ENCODE results near the gene TTLL7. TPM values are rescaled to one million over a fixed set of nuclear protein-coding genes. Genes with fewer than 3 reads are reported as not detected.

The TTLL7 gene
- total RNA-seq, 3 donors from 2014 or later: 0.05 to 0.57 (median 0.40) TPM

DNA sequence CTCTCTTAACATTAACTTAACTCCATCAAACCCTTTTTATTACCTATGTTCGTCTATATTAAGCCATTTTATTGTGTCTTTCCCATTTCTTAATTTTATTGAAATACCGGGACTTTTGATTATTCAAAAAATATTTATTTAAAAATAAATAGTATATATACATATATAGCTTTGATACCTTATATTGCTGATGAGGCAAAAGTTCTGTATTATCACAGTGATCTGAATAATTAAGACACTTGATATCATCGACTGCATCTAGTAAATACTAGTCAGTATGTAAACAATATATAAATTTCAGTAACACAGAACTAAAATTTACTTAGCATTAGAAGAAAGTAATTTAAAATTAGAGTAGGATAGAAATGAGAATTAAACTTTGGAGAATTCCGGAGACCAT, 22.0 kb downstream of the TTLL7 start:
- DNase-seq: no peak
- Mint-ChIP-seq H3K27me3 (ENCODE audit: low read depth) (no peaks in the 10 kb centered on the region), H3K9me3 (no peaks in the 10 kb centered on the region), H3K4me1 (ENCODE audit: low read depth) (no peaks in the 10 kb centered on the region), H3K36me3 (ENCODE audit: insufficient read depth) (no peaks in the 10 kb centered on the region), H3K4me3 (no peak overlapping the region)
- ATAC-seq: no peak

DNA sequence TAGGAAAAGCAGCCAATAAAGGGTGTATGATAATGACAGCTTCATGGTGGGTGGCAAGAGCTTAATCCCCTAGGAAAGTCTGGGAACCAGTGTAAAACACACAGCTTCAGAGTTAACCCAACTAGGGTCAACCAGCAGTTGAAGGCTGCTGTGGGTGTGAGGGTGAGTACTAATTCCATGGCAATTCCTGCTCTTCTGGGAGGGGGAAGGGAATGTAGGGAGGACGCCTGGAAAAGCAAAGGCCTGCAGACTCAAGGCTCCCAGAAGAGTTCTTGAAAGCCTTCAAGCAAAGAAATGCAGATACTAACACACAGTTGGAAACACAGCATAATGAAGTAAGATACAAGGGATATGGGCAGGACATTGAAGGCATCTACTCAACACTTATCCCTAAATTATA, 28.1 kb downstream of the TTLL7 start:
- no peak overlapping the region for H3K4me3 Mint-ChIP-seq

DNA sequence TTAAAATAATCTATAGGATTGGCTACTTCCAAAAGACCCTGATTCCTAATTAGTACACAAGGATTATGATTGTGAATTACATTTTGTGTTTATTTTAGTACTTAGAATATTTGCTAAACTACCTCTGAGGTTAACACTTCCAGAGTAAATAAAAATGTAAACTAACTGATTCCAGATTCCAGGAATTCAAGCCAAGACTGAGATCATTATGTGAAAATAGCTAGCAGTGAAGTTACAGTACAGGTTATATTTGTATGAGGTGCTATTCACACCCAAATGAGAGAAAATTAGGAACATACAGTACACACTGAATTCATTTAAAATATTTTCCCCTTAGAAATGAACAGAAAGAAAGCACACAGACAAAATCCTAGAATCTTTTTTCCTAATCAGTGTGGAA, 28.8 kb downstream of the TTLL7 start:
- no peak overlapping the region for H3K4me3 Mint-ChIP-seq
- H3K9me3 Mint-ChIP-seq: no peaks in the 10 kb centered on the region
- H3K27me3 Mint-ChIP-seq (ENCODE audit: low read depth): no peaks in the 10 kb centered on the region
- DNase-seq (no peak), ATAC-seq (no peak)
- H3K4me1 Mint-ChIP-seq (ENCODE audit: low read depth): no peaks in the 10 kb centered on the region
- H3K36me3 Mint-ChIP-seq (ENCODE audit: insufficient read depth): no peaks in the 10 kb centered on the region

More for the DNA sequence above, 28.1 kb downstream of the TTLL7 start:
- H3K4me1 Mint-ChIP-seq (ENCODE audit: low read depth): no peaks in the 10 kb centered on the region
- ATAC-seq (no peak), DNase-seq (no peak)
- no peaks in the 10 kb centered on the region for H3K36me3 Mint-ChIP-seq (ENCODE audit: insufficient read depth)
- H3K27me3 Mint-ChIP-seq (ENCODE audit: low read depth): no peaks in the 10 kb centered on the region
- H3K9me3 Mint-ChIP-seq: no peaks in the 10 kb centered on the region

DNA sequence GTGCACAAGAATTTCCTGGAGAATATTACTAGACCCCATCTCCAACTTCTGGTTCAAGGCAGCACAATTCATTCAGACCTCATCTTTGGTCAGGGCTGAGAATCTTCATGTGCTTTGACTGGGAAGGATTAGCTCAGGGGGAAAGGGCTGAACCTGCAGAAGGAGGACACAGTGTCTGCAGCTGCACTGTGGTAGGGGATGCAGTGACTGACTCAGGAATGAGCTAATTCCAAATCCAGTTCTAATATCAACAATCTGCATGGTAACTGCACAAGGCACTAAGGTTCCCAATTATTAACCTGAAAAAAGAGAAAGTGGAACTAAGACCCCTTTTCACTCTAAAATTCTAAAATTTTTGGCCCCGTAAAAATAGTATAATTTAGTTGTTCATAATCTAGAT, 31.6 kb downstream of the TTLL7 start:
- Mint-ChIP-seq H3K4me3 (no peak overlapping the region), H3K27me3 (ENCODE audit: low read depth) (peaks cover 3% of the 10 kb centered on the region), H3K9me3 (no peaks in the 10 kb centered on the region), H3K36me3 (ENCODE audit: insufficient read depth) (no peaks in the 10 kb centered on the region), H3K4me1 (ENCODE audit: low read depth) (no peaks in the 10 kb centered on the region)
- ATAC-seq (no peak), DNase-seq (no peak)

GRCh38 chr1:83964153-83964552, 34.8 kb downstream of the TTLL7 start:
- Mint-ChIP-seq H3K36me3 (ENCODE audit: insufficient read depth) (no peaks in the 10 kb centered on the region), H3K4me1 (ENCODE audit: low read depth) (no peaks in the 10 kb centered on the region), H3K27me3 (ENCODE audit: low read depth) (peaks cover 3% of the 10 kb centered on the region), H3K9me3 (no peaks in the 10 kb centered on the region), H3K4me3 (no peak overlapping the region)
- no peak for ATAC-seq
- no peak for DNase-seq

GRCh38 chr1:83961571-83962295, 37.2 kb downstream of the TTLL7 start:
- no peak for ATAC-seq
- no peaks in the 10 kb centered on the region for H3K9me3 Mint-ChIP-seq

GRCh38 chr1:83960669-83961277, 38.2 kb downstream of the TTLL7 start:
- ATAC-seq (no peak), DNase-seq (no peak)
- Mint-ChIP-seq H3K27me3 (ENCODE audit: low read depth) (peaks cover 3% of the 10 kb centered on the region), H3K9me3 (no peaks in the 10 kb centered on the region), H3K36me3 (ENCODE audit: insufficient read depth) (no peaks in the 10 kb centered on the region), H3K4me3 (no peak overlapping the region), H3K4me1 (ENCODE audit: low read depth) (no peaks in the 10 kb centered on the region)

More at GRCh38 chr1:83961571-83962295, 37.2 kb downstream of the TTLL7 start:
- Mint-ChIP-seq H3K4me1 (ENCODE audit: low read depth) (no peaks in the 10 kb centered on the region), H3K27me3 (ENCODE audit: low read depth) (peaks cover 3% of the 10 kb centered on the region), H3K4me3 (no peak overlapping the region), H3K36me3 (ENCODE audit: insufficient read depth) (no peaks in the 10 kb centered on the region)
- no peak for DNase-seq

DNA sequence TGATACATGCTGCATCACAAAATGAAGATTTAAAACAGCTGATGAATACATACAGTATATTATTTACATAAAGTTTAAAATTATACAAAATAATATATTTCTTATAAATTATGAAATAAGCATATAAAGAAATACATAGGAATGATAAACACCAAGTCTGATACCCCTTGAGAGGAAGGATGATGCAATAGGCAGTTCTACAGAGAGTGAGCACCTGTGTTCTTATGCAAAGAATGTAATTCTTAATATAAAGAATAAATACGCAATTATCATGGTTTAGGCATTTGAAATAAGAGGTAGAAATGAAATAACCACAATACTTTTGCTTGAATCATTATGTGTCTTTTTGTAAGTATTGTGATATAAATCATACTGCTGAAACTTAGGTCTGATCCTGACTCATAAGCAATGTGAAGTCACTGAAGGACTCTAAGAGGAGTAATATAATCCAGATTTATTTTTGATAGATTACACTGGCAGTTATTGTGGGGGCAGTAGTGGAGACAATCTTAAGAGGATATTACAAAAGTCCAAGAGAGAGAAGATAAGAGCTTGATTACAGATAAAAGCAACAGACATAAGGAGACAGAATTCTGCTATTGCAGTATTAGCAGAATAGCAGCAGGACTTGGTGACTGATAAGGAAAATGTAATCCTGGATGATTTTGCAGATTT, 39.0 kb downstream of the TTLL7 start:
- Mint-ChIP-seq H3K36me3 (ENCODE audit: insufficient read depth) (no peaks in the 10 kb centered on the region), H3K27me3 (ENCODE audit: low read depth) (peaks cover 3% of the 10 kb centered on the region), H3K9me3 (no peaks in the 10 kb centered on the region), H3K4me3 (no peak overlapping the region), H3K4me1 (ENCODE audit: low read depth) (no peaks in the 10 kb centered on the region)
- DNase-seq (no peak), ATAC-seq (no peak)

DNA sequence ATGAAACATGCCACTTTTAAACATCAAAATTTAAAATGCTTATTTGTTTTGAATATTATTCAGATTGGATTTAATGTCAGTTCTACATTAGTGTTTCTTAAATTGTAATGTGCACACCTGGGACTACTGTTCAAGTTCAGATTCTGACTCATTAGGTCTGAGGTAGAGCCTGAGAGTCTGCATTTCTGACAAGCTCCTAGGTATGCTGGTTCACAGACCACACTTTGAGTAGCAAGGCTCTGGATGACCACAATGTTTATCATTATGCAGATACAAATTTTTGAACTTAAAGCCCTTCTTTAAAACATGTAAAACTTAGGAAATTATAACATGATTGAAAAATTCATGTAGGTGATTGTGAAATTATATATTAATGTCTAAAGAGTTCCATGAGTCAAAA, 40.2 kb downstream of the TTLL7 start:
- DNase-seq (no peak), ATAC-seq (no peak)
- Mint-ChIP-seq H3K36me3 (ENCODE audit: insufficient read depth) (no peaks in the 10 kb centered on the region), H3K27me3 (ENCODE audit: low read depth) (no peaks in the 10 kb centered on the region), H3K4me3 (no peak overlapping the region), H3K4me1 (ENCODE audit: low read depth) (no peaks in the 10 kb centered on the region), H3K9me3 (no peaks in the 10 kb centered on the region)

- Mint-ChIP-seq H3K4me3 (no peak overlapping the region), H3K4me1 (ENCODE audit: low read depth) (no peaks in the 10 kb centered on the region), H3K9me3 (no peaks in the 10 kb centered on the region), H3K36me3 (ENCODE audit: insufficient read depth) (no peaks in the 10 kb centered on the region), H3K27me3 (ENCODE audit: low read depth) (peaks cover 4% of the 10 kb centered on the region)
- DNase-seq: no peak
- no peak for ATAC-seq
These were observed 44.6 kb downstream of the TTLL7 start for GRCh38 chr1:83954166-83954823.

GRCh38 chr1:83950106-83950661, 48.7 kb downstream of the TTLL7 start:
- H3K9me3 Mint-ChIP-seq: no peaks in the 10 kb centered on the region
- no peaks in the 10 kb centered on the region for H3K4me1 Mint-ChIP-seq (ENCODE audit: low read depth)
- ATAC-seq (no peak), DNase-seq (no peak)
- H3K36me3 Mint-ChIP-seq (ENCODE audit: insufficient read depth): no peaks in the 10 kb centered on the region
- H3K4me3 Mint-ChIP-seq: no peak overlapping the region
- H3K27me3 Mint-ChIP-seq (ENCODE audit: low read depth): peaks cover 6% of the 10 kb centered on the region

DNA sequence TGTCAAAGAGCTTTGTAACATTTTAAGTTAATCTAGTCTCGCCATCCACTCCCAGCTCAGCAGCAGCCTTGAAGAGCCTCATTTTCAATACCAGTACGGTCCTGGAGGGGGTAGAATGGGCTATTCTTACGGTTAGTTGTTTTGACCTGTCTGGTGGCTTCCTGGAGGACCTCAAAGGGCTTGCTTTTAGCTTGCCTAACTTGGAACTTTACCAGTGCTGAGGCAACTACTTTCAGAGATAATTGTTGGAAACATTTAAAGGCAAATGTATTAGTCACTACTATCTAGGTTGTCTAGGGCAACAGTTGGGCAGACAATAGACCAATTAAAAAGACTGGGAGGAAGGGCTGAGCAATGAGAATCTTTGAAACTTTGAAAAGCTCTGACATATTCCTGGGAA, 56.0 kb downstream of the TTLL7 start:
- ATAC-seq: no peak
- no peak for DNase-seq

GRCh38 chr1:83934550-83934949, 64.4 kb downstream of the TTLL7 start:
- no peaks in the 10 kb centered on the region for H3K9me3 Mint-ChIP-seq
- DNase-seq (no peak), ATAC-seq (no peak)
- no peak overlapping the region for H3K4me3 Mint-ChIP-seq
- peaks cover 8% of the 10 kb centered on the region for H3K27me3 Mint-ChIP-seq (ENCODE audit: low read depth)
- no peaks in the 10 kb centered on the region for H3K4me1 Mint-ChIP-seq (ENCODE audit: low read depth)
- no peaks in the 10 kb centered on the region for H3K36me3 Mint-ChIP-seq (ENCODE audit: insufficient read depth)

More for the DNA sequence above, 56.0 kb downstream of the TTLL7 start:
- Mint-ChIP-seq H3K27me3 (ENCODE audit: low read depth) (peaks cover 4% of the 10 kb centered on the region), H3K9me3 (peaks cover 10% of the 10 kb centered on the region), H3K4me1 (ENCODE audit: low read depth) (no peaks in the 10 kb centered on the region), H3K4me3 (no peak overlapping the region), H3K36me3 (ENCODE audit: insufficient read depth) (no peaks in the 10 kb centered on the region)

DNA sequence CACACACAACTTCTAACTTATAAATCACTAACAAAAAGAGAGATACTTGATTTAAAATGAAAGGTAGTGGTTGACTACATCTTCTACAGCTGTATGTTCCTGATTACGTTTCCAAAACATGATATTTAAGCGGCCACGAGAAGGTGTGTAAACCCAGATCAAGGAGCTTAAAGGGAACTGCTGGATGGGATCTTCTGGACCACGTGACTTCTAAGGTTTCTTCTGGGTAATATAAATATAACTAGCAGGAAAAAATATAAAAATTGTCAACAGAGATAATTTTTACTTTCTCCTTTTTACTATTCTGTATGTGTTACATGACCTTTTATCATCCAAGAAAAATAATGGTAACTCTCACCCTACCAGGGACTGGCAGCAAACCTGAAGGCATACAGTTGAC, 66.2 kb downstream of the TTLL7 start:
- ATAC-seq (no peak), DNase-seq (no peak)
- Mint-ChIP-seq H3K27me3 (ENCODE audit: low read depth) (peaks cover 8% of the 10 kb centered on the region), H3K4me3 (no peak overlapping the region), H3K36me3 (ENCODE audit: insufficient read depth) (no peaks in the 10 kb centered on the region), H3K4me1 (ENCODE audit: low read depth) (no peaks in the 10 kb centered on the region), H3K9me3 (no peaks in the 10 kb centered on the region)
